GM12874 (cell line): ENCODE data around the gene PSMB1.

Source experiments
- TF ChIP-seq, protein P1 (sequence below): IDR thresholded peaks from 2 replicates; pipeline ENCODE4 v1.5.1; 2011; ENCODE audit warnings: low read depth, mild to moderate bottlenecking, control low read depth, low read length, moderate library complexity; ENCODE audit not compliant: insufficient read depth

The PSMB1 gene

DNA sequence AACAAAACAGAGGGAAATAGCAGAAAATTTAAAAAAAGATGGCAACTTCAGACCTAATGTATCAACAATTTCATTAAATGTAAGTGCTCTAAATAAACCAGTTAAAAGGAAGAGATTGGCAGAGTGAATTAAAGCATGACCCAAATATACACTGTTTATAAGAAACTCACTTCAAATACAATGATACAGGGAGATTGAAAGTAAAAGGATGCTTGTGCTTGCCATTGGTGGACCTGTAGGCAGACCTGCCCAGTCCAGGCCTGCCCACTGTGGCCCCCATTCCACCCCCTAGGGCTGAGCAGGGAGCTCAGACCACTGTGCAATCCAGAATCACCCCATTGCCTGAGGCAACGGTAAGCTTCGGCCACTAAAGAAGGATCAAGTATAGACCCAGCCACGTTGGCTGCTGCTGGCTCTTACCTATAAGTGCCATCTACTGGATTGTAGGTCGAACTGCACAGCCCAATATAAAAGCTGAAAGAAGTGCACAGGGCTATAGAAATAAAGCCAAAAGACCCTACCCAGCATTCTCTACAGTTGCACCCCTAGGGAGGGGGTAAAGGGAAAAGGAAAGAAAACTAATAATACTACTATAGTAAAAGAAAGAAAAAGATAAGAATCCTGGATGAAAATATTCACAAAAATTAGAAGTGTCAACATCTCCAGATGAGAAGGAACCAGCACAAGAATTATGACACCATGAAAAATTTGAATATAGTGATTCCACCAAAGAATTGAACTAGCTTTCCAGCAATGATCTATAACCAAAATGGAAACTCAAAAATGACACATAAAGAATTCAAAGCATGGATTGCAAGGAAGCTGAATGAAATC lies 36.1 kb downstream of the PSMB1 start:
- TF ChIP-seq, protein P1, sequence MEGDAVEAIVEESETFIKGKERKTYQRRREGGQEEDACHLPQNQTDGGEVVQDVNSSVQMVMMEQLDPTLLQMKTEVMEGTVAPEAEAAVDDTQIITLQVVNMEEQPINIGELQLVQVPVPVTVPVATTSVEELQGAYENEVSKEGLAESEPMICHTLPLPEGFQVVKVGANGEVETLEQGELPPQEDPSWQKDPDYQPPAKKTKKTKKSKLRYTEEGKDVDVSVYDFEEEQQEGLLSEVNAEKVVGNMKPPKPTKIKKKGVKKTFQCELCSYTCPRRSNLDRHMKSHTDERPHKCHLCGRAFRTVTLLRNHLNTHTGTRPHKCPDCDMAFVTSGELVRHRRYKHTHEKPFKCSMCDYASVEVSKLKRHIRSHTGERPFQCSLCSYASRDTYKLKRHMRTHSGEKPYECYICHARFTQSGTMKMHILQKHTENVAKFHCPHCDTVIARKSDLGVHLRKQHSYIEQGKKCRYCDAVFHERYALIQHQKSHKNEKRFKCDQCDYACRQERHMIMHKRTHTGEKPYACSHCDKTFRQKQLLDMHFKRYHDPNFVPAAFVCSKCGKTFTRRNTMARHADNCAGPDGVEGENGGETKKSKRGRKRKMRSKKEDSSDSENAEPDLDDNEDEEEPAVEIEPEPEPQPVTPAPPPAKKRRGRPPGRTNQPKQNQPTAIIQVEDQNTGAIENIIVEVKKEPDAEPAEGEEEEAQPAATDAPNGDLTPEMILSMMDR: peak; percentile 72

DNA sequence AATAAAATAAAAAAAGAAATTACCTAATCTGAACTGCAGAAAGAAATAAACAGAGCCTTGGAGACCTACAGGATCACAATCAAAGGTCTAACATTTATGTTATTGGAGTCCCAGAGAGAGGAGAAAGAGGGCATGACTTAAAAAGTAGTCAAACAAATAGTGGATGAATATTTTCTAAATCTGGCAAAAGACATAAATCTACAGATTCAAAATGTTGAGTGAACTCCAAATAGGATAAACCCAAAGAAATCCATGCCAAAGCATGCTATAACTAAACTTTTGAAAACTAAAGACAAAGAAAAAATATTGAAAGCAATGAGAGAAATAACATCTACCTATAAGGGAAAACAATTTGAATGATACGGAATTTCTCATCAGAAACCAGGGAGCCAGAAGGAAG lies 38.2 kb downstream of the PSMB1 start:
- TF ChIP-seq, protein P1: no peak

DNA sequence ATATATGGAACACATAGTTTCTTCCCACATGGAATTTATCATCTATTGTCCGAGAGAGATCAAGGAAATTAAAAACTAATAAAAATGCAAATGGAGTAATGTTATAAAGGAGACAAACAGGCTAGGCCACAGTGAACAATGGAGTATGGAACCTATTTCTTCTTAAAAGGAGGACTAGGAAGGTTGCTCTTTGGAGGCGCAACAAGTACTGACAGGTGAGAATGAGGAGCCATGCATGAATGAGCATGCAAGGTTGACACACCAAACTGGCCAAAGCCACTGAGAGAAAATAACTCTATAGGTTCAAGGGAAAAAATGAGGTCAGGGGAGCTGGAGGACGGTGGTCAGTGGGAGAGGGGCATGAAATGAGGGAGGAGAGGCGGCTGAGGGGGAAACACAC lies 40.9 kb downstream of the PSMB1 start:
- TF ChIP-seq, protein P1: no peak

DNA sequence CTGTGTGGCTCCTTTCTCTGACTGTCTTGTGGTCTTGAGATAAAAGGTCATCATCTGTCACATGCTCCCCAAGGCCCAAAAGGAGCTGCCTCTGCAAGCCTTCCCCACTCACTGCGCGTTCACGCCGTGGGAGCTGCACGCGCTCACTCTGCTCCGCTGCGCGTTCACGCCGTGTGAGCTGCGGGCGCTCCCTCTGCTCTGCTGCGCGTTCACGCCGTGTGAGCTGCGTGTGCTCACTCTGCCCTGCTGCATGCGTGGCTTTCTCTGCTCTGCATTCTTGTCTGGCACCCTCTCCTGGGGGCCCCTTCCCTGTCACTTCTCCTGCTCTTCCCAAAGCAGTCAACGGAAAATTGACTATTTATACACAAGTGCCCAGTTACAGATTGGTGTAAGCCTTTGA lies 42.5 kb downstream of the PSMB1 start:
- TF ChIP-seq, protein P1: no peak

DNA sequence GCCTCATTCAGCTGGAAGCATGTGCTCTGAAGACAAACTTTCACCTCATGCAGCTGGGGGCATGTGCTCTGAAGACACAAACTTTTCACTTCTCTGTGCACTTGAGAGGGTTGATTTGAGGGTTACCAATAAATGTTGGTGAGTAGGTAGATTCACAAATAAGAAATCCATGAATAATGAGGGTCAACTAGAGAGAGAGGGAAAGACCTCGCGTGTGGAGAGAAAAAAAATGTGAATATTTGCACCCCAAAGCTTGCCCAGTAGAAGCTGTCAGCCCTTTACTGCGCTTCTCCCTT lies 43.4 kb downstream of the PSMB1 start:
- TF ChIP-seq, protein P1: no peak

DNA sequence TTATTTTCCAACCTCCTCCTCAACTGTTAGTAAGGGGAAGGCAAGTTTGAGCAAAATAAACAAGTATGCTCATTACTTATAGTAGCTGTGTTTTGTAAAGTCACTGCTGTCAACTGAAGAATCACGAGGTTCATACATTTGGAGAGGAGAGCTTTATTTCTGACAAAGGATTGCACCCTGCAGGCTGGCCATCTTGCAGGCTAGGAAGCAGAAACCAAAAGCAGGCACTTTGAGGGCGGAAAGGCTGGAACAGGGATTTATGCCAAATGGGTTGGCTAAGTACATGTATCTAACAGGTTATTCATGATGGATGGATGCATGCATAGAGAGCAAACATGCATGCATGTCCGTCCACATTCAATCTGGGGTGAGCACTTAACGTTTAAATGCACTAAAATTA lies 46.7 kb downstream of the PSMB1 start:
- TF ChIP-seq, protein P1: no peak

DNA sequence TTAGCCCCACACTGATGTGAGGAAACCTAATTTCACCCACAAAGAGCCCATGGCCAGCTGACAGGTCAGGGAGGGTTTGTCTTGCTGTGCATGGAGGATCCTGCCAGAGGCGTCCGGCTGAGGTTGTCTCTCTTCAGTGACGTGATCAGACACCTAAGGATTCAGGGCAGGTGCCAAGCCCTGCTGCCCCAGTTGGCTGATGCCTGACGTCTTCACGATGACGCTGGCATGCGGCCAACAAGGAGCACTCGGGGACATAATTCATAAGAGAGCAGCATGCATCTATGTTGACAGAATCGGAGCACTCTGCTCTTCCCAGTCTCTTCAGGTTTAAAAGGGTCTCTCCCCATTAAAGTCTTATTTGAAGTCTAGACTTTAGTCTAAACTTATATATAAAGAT lies 47.8 kb downstream of the PSMB1 start:
- TF ChIP-seq, protein P1: no peak
